GM12891 (cell line): Measurements from ENCODE around the gene UBE2Q2.
A peak's percentile ranks its signal among the peaks of the same experiment; 100 is the strongest.

Experiments used
- DNase-seq: peaks from one replicate; pipeline ENCODE4 v3.0.0; 2011; ENCODE audit warnings: low spot score; ENCODE audit not compliant: insufficient read length
- FAIRE-seq: peaks from 2 replicates; lab custom pipeline; 2011; peaks lifted over from hg19 to GRCh38; lab: Jason Lieb, UNC
- PAX5 ChIP-seq: IDR thresholded peaks from 2 replicates; pipeline ENCODE4 v1.6.1; 2011; ENCODE audit warnings: low read length, moderate library complexity, mild to moderate bottlenecking; ENCODE audit not compliant: insufficient read depth, severe bottlenecking
- POLR2A ChIP-seq: IDR thresholded peaks from 2 replicates; pipeline ENCODE4 v1.6.1; 2011; ENCODE audit warnings: low read depth, low read length, control low read depth
- POLR2AphosphoS5 ChIP-seq: IDR thresholded peaks from 2 replicates; pipeline ENCODE4 v1.6.1; 2011; ENCODE audit warnings: low read depth, low read length, control low read depth
- POU2F2 ChIP-seq: IDR thresholded peaks from 2 replicates; pipeline ENCODE4 v1.6.1; 2011; ENCODE audit warnings: low read depth, mild to moderate bottlenecking, control low read depth, low read length, moderate library complexity
- SPI1 ChIP-seq: IDR thresholded peaks from 2 replicates; pipeline ENCODE4 v1.6.1; 2011; ENCODE audit warnings: low read depth, low read length, control low read depth
- TAF1 ChIP-seq: IDR thresholded peaks from 2 replicates; pipeline ENCODE4 v1.6.1; 2011; ENCODE audit warnings: low read depth, low read length, control low read depth

UBE2Q2 gene

DNA sequence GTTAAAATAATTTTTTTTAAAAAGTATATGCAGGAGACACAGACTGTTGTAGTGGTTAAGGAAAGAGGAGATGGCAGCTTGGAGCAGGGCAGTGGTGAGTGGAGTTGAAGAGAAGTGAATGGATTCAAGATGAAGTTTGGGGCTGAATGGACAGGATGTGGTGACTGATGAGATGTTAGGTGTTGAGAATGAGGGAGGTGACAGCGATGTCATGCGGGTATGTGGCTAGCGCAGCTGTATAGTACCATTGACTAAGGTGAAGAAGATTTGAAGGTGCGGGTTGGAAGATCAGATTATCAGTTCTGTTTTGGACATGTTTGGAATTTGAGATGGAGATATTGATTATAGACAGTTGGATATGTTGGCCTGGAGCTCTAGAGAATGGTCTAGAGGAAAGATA lies 80.5 kb downstream of the UBE2Q2 start:
- DNase-seq (no peak), FAIRE-seq (no peak)
- TF ChIP-seq POLR2AphosphoS5 (no peak), SPI1 (no peak), TAF1 (no peak), POU2F2 (no peak), PAX5 (no peak), POLR2A (no peak)

DNA sequence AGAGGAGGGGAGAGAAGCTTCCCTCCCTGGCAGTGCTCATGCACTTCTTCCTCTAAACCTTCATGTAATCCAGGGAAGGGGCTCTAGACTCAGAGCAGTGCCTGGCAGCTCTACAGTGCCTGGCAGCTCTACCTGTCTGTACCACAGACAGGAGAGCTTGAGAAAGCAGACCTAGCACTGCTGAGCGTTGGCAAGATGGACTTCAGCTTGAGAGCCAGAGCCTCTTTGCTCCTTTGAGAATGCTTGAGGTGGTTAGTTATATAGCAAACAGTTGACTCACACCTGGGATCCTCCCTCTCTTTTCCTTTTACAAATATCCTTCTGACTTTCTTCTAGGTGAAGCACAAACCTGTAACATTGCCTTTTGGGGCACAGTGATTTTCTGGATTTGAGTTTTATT lies 81.3 kb downstream of the UBE2Q2 start:
- no peak for DNase-seq
- TF ChIP-seq PAX5 (no peak), POLR2AphosphoS5 (no peak), TAF1 (no peak), SPI1 (no peak), POU2F2 (no peak), POLR2A (no peak)
- no peak for FAIRE-seq

DNA sequence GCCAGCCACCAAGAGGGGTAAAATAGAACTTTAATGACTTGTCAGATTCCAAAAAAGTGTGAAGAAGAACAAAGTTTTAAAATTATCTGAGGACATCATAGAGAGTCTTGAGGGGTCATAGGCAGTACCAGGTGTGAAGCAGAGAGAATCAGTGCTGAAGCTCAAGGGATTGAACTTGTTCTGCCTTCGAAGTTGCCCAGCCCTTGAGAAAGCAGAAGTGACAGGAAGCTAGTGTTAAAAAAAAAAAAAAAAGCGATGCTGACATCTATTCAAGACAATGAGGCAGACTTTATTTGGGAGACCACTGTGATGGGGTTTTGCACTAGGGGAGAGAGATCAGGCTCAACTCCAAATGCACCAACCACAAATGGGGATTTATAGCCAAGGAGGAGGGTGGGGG lies 82.2 kb downstream of the UBE2Q2 start:
- TF ChIP-seq TAF1: no peak
- TF ChIP-seq SPI1: peak; percentile 68
- no peak for FAIRE-seq
- no peak for DNase-seq

DNA sequence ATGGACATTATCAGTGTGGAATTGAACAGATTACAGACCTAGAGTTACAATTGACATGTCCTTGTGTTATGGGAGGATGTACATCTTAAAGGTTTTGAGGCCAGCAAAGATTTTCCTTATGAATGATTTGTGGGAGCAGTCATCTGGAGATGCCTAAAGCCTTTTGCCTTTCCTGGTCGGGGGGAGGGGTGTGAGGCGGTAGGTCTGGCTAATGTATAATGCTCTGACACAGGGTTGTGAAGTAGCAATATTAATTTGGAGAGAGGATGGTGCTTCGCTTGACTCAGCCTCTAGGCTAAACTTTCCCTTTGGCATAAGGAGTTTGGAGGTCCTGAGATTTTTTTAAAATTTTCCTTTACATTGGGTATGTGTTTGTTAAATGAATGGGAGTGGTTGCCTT lies 83.7 kb downstream of the UBE2Q2 start:
- FAIRE-seq (no peak), DNase-seq (no peak)
- TF ChIP-seq POLR2AphosphoS5 (no peak), PAX5 (no peak), POU2F2 (no peak), POLR2A (no peak)

DNA sequence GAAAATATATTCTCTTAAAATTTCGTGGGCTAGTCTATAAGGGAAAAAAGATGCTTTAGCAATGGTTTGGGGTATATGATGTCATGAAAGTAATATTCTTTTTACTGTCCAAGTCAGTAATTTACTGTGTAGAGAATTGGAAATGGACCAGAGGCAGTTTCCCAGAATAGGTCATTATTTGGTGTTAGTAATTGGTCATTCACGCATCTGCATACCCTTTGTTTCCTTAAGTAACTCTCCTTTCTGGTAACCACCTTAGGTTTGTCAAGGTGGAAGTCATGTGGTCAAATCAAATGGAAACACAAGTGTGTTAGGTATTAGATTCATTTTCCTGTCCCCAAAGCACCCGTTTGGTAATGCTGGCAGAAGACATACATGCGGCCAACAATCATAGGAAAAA lies 84.4 kb downstream of the UBE2Q2 start:
- no peak for TF ChIP-seq POLR2A
- no peak for TF ChIP-seq POLR2AphosphoS5
- no peak for TF ChIP-seq POU2F2
- no peak for TF ChIP-seq PAX5
- TF ChIP-seq SPI1: no peak
- no peak for TF ChIP-seq TAF1
- no peak for DNase-seq
- FAIRE-seq: peak; percentile 69

DNA sequence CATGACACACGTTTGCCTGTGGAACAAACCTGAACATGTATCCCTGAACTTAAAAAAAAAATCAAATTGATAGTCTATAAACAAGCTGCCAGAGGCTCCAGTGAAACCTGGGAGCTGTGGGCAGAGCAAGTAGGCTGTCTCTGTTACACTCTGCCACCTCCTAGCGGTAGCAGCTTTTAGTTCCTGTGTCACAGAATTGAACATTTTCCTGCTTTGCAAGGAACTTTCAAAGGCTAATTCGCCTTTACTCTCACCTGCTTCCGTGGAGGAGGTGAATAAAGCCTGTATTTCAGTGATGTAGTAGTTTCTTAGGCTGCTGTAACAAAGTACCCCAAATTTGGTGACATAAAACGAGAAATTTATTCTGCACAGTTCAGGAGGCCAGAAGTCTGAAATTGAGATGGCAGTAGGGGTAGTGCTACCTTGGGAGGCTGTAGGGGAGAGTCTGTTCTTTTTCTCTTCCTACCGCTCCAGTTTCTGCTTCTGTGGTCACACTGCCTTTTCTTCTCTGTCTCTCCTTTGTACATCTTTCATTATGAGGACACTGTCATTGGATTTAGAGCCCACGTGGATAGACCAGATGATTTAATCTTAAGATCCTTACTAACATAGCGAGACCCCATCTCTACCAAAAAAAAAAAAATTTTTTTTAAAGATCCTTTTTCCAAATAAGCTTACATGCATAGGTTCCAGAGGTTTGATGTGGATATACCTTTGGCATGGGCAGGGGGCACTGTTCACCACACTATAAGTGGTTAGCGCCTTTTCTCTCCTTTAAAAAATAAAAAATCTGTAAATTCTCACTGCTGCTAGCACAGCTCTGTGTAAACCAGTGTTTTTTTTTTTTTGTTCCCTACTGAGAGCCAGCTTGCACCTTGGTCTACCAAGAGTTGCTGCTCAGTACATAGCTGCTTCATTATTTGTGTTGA lies 85.7 kb downstream of the UBE2Q2 start:
- TF ChIP-seq POLR2A: no peak
- no peak for TF ChIP-seq POU2F2
- no peak for DNase-seq
- no peak for FAIRE-seq

DNA sequence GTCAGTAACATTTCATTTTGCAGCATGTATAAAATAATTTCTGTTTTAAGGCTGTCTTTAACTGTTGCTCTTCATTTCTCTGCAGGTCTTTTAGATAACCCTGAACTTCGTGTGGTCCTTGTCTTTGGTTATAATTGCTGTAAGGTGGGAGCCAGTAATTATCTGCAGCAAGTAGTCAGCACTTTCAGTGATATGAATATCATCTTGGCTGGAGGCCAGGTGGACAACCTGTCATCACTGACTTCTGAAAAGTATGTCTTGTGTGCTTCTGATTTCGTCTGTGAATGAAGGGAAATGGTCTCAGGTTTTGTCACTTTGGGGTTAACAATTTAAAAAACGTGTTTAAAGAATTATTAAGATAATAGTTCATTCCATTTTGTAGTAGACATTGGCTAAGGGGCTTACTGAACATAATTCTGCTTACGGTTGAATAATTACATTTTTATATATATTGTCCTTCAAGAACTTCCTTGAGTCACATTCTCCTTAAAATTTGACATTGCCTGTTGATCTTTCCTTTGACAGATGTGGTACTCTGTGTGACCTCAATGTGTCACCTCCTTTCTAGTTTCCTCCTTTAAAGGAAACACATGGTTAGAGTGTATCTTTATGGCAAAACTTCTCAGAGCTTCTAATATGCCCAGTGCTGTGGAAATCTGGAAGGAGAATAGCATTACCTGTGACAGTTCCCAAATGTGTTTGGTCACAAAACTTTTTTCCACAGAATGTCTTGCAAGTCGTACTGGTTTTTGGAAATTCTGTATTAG lies 86.7 kb downstream of the UBE2Q2 start:
- FAIRE-seq (no peak), DNase-seq (no peak)
- no peak for TF ChIP-seq POU2F2
- TF ChIP-seq TAF1: no peak
- no peak for TF ChIP-seq SPI1
- TF ChIP-seq POLR2A: no peak
- no peak for TF ChIP-seq PAX5
- TF ChIP-seq POLR2AphosphoS5: no peak

DNA sequence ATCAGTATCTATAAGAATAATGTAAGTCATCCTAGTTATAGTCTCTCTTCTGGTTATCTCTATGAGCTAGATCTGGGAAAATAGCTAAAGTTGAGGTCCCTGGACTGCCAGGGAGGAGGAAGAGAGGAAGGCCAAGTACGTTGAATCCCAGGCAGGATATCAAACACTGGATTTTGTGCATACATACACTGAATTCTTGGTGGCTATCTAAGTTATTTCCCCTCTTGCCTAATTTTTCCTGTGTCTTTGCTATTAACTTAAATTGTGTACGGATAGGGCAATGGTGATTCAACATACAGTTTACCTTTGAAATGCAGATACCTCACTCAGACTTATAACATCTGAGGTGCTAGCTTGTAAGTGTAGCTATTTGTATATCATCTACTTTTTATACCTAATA lies 87.6 kb downstream of the UBE2Q2 start:
- no peak for TF ChIP-seq POLR2AphosphoS5
- TF ChIP-seq POLR2A: no peak
- TF ChIP-seq TAF1: no peak
- TF ChIP-seq POU2F2: no peak
- TF ChIP-seq PAX5: no peak
- no peak for TF ChIP-seq SPI1
- FAIRE-seq (peak; percentile 38), DNase-seq (no peak)

DNA sequence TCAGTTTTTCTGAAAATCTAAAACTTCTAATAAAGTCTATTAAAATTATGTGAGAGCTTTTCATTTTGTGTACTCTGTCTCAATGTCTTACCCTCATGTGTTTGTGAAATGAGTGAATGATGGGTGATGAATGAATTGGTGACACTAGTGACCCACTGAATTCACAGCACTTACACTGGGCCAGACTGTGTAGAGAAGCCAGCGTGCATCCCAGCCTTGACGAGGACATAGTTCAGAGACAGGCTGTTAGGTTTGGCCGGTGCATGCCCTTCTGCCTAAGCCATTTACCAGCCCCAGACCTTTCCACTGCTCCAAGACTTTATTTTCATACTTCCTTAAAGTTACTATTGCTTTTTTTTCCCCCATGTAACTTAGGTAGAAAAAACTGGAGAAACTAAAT lies 99.2 kb downstream of the UBE2Q2 start:
- TF ChIP-seq POLR2AphosphoS5 (no peak), POLR2A (no peak), PAX5 (no peak), TAF1 (no peak), SPI1 (no peak), POU2F2 (no peak)
- FAIRE-seq (no peak), DNase-seq (no peak)

DNA sequence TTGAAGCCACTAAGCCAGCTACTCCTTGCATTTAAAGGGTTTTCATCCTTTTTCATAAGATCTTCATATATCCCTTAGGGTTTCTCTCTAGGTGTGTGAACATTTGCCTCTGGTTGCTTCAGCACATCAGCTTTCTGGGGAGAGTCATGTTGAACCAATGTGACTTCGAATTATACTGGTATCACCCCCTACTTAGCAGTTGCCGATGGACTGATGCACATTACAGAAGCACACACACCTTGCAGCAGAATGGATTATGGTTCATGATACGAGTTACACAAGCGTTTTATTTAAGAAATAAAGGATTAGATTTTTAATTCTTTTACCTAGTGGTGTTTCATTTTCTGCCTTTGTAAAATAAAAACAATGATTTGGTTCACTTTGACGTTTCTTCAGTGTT lies 100.0 kb downstream of the UBE2Q2 start:
- DNase-seq: no peak
- TF ChIP-seq SPI1 (no peak), POLR2A (no peak)
- FAIRE-seq: no peak
